Stimulated activated CD8-positive, alpha-beta memory T cell treated with anti-CD3 and anti-CD28 coated beads, Interleukin-15, amount 100 ng/mL, for 1 hour (primary cell): ENCODE data around the gene KRTAP9-4.
"Not testable (repeated sequence)": the region's sequence is repeated elsewhere in the genome, so short reads cannot be mapped to it uniquely, and the experiment has no call there.

Source experiments
- DNase-seq: peaks from one replicate; pipeline ENCODE4 v3.0.0-alpha.2; 2020; ENCODE audit warnings: low read depth

The KRTAP9-4 gene

DNA sequence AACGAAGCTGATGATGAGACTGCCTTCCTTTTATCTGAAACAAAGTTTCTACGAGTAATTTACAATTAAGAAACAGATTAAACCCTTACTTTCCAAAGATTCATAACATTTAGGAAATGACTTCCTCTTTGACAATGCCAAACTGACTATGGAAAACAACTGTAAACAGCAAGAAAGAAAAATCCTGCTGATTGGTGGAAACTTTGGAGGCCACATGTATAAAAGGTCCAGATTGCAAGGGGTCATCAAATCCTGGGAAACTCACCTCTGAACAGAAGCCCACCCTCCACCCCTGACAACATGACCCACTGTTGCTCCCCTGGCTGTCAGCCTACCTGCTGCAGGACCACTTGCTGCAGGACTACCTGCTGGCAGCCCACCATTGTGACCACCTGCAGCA, 15.6 kb downstream of the KRTAP9-4 start, which contains the start of gene KRTAP9-6:
Gene KRTAP9-6 (plus strand): TSS at position 301 of the 400 bp plus-strand sequence. CDS start 0 bp downstream, at position 301.
- DNase-seq, result no peak

DNA sequence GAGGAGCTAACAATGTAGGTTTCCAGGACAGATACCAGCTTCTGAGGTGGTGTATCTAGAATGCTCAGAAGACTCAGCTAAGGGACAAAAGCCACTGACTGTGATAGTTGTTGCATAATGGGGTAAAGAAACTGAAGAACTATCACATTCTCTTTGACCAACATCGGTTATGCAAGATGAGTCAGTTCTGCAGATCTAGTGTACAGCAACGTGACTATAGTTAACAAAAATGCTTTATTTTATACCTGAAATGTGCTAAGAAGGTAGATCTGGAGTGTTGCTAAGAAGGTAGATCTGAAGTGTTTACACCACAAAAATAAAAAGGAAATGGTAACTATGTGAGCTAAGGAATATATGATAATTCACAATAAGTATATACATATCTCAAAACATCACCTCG, 18.2 kb downstream of the KRTAP9-4 start:
- DNase-seq, result no peak

DNA sequence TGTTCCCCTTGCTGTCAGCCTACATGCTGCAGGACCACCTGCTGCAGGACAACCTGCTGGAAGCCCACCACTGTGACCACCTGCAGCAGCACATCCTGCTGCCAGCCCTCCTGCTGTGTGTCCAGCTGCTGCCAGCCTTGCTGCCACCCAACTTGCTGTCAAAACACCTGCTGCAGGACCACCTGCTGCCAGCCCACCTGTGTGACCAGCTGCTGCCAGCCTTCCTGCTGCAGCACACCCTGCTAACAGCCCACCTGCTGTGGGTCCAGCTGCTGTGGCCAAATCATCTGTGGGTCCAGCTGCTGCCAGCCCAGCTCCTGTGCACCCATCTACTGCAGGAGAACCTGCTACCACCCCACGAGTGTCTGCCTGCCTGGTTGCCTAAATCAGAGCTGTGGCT, 21.8 kb downstream of the KRTAP9-4 start:
- not testable (repeated sequence) for DNase-seq

DNA sequence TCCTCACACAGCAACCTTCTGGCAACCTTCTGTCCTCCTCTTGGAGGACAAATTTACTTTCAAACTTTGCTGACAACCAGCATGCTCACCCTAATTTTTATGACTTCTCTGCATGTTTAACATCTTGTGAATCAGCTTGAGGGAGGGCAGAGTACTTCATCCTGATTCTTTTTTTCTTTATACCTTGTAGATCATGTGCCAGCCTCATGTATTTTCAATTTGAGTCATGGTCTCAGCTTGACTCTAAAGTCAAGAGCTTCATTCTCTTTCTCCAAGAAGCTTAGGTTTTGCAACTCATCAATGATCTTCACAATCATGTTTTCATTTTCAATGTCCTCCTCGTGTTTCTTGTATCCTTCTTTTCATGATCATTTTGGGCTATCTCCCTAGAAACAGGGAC, 22.4 kb downstream of the KRTAP9-4 start:
- no peak for DNase-seq

DNA sequence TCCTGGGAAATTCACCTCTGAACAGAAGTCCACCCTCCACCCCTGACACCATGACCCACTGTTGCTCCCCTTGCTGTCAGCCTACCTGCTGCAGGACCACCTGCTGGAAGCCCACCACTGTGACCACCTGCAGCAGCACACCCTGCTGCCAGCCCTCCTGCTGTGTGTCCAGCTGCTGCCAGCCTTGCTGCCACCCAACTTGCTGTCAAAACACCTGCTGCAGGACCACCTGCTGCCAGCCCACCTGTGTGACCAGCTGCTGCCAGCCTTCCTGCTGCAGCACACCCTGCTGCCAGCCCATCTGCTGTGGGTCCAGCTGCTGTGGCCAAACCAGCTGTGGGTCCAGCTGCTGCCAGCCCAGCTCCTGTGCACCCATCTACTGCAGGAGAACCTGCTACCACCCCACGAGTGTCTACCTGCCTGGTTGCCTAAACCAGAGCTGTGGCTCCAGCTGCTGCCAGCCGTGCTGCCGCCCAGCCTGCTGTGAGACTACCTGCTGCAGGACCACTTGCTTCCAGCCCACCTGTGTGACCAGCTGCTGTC, 26.2 kb downstream of the KRTAP9-4 start, which contains the start of gene KRTAP9-7:
Gene KRTAP9-7 (plus strand): TSS at position 51 of the 543 bp plus-strand sequence. CDS start 0 bp downstream, at position 51.
- DNase-seq, result not testable (repeated sequence)

DNA sequence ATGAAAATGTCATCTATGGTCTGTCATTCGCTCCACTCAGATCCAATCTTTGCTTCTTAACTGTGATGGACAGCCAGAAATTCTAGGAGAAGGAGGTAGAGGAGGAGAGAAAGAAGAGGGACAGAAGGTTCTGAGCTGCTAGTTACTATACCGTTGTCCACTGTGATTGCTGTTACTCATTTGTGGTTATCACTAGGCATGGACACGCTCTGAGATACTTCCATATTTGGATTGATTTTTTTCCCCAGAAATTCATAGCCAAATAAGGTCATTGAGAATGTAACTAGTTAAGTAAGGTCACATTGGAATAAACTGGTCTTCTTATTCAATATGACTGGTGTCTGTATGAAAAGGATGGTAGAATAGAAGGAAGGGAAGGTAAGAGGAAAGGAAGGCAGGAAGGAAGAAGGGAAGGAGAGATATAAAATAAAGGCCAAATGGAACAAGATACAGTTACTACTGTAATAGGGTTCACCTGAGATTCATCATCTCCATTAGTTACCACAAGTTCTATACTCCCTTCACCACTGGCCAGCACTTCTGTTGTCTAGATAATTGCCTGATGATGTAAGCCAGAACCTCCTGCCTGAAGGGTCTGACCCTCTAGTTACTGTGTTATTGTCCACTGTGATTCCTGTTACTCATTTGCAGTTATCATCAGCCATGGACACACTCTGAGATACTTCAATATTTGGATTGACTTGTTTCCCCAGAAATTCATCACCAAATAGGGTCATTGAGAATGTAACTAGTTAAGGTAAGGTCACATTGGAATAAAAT, 28.9 kb downstream of the KRTAP9-4 start:
- no peak for DNase-seq

DNA sequence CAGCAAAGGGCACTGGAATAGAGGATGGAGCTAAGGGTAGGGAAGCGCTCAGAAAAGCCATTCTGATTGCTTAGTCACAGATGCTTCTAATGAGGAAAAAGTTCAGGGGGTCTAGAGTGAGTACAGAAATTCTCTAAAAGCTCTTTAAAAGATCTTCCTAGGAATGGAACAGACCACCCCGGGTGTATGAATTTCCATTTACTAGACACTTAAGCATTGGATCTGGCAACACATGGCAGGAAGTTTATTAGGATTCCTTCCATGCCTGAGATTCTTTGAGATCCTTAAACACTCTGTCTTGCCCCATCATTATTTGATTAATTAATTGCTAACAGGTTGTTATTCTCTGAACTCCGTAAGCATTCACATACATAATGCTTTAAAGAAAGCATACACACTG, 34.6 kb downstream of the KRTAP9-4 start:
- DNase-seq, result no peak

DNA sequence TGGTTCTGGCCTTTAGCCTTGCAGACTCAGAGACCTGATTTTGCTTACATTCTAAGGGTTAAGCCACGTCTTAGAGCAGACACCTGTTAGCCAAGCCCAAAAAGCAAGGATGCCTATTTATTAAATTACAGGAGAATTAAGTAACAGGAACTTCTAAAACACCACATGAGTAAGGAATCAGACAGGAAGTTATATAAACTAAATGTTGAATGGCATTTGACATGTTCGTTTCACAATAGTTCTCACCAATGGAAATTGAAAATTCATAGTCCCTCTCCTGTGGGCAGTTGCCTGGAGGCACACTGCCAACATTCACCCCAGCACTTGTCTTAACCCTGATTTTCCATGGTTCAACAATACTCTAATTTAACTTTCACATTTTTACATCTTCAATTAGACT, 35.1 kb downstream of the KRTAP9-4 start:
- DNase-seq, result no peak

DNA sequence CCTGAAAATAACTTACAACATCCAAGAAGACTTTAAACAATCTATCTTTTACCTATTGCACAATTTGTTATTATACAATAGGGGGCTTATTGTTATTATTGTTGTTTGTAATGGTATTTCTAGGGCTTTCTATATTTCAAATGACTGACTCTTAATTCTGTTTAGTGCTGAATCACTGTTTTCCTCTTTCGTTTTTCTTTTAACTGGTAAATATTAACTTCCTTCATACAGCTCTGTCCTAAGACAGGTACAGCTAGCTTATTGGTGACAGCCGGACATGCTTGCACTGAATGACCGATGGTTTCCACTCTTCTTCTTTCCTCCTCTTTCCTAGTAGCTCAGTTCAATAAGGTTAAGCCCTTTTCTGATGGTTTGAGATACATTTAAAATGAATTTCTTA, 37.6 kb downstream of the KRTAP9-4 start:
- DNase-seq, result no peak

DNA sequence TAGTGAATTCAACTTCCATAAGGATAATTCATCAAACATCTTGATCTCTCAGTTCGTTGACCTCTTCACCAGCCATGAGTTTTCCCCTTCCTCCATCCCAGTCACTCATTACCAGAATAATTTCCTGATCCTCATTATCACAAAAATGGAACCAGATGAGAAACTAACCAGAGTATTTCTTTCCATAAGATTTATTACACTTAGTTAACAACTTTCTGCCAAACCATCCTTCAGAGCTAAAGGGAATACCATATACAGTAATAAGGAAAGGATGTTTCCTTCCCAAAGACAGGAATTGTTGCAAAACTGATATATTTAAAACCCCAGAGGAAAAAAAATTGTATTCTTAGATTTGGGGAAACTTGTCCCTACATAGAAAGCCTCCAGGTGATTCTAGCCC, 44.5 kb downstream of the KRTAP9-4 start:
- no peak for DNase-seq

DNA sequence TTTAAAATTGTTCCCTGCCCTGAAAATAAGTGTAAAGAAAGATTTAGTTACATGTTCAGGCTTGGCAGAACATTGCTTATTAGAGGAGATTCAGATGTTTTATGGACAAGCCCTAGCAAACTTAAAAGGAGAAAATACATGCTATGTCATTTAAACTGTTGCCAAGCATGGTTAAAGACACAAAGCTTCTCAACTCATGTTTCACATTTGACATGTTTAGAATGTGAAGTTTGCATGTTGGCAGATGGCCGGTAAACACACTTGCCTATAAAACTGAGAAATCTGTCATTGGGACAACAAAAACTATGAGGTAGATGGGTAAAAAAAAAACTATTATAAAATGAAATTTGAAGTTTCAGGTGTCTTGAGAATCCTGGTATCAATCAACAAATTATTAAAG, 47.4 kb downstream of the KRTAP9-4 start:
- no peak for DNase-seq

DNA sequence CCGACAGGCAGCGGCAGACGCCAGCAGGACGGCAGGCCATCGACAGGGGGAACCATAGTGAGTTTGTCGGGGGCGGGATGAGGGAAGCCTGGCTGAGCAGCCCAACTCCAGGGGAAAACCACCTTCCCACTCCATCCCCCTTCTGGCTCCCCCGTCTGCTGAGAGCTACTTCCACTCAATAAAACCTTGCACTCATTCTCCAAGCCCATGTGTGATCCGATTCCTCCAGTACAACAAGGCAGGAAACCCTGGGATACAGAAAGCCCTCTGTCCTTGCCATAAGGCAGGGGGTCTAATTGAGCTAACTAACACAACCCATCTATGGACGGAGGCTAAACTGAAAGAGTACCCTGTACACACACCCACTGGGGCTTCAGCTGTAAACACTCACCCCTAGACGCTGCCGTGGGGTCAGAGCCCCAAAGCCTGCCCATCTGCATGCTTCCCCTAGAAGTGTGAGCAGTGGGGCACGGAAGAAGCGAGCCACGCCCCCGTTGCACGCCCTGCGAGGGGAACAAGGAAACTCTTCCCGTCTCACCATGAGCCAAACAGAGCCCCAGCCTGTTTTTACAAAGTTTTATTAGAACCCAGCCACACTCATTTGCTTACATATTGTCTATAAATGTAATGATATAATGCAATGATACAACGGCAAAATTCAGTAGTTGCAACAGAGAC, 49.1 kb downstream of the KRTAP9-4 start:
- DNase-seq, result no peak
